Measurements from ENCODE around the gene AFMID. TPM values are rescaled to one million over a fixed set of nuclear protein-coding genes. Genes with fewer than 3 reads are reported as not detected.
A peak's percentile ranks its signal among the peaks of the same experiment; 100 is the strongest.

The AFMID gene
- total RNA-seq, 1 experiment from 2014 or later: 45.1 TPM

DNA sequence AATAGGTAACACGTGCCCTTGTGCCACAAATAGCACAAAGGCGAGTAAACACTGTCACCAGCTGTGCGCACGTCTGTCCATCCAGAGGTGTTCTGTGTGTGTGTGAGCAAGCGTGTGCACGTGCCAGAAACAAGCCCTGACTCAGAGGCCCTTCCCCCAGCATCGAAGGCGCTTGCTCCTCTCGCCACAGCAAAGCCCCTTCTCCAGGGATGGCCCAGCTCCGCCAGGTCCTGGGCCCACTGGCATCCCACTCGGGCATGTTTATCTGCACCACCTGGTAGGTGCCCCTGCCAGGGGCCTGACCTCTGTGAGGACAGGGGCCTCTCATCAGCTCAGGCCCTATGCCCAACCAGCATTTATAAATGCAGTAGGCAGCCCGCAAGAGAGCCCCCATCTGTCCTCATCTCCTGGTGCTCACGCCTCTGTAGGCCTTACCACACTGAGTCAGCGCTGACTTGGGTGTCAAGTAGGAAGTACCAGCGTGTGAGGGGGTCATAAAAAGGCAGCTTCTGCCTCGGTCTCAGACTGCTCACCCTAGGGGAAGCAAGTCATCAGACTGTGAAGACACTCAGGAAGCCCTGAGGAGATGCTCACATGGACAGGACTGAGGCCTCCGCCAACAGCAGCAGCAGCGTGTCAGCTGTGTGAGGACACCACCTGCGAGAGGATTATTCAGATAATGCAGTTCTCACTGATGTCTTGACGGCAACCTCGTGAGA lies 55.0 kb downstream of the AFMID start:
- TF ChIP-seq EMX1 (CRISPR knock-in tag; IDR thresholded peaks at IDR 0.05): no peak
- TF ChIP-seq, protein P1, sequence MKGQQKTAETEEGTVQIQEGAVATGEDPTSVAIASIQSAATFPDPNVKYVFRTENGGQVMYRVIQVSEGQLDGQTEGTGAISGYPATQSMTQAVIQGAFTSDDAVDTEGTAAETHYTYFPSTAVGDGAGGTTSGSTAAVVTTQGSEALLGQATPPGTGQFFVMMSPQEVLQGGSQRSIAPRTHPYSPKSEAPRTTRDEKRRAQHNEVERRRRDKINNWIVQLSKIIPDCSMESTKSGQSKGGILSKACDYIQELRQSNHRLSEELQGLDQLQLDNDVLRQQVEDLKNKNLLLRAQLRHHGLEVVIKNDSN (CRISPR knock-in tag; IDR thresholded peaks at IDR 0.05): no peak
- TF ChIP-seq, protein P2, sequence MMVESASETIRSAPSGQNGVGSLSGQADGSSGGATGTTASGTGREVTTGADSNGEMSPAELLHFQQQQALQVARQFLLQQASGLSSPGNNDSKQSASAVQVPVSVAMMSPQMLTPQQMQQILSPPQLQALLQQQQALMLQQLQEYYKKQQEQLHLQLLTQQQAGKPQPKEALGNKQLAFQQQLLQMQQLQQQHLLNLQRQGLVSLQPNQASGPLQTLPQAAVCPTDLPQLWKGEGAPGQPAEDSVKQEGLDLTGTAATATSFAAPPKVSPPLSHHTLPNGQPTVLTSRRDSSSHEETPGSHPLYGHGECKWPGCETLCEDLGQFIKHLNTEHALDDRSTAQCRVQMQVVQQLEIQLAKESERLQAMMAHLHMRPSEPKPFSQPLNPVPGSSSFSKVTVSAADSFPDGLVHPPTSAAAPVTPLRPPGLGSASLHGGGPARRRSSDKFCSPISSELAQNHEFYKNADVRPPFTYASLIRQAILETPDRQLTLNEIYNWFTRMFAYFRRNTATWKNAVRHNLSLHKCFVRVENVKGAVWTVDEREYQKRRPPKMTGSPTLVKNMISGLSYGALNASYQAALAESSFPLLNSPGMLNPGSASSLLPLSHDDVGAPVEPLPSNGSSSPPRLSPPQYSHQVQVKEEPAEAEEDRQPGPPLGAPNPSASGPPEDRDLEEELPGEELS (CRISPR knock-in tag; IDR thresholded peaks at IDR 0.05): no peak
- no peak for TF ChIP-seq GTF2I (CRISPR knock-in tag; conservative IDR thresholded peaks at IDR 0.05)
- TF ChIP-seq SP1 (CRISPR knock-in tag; conservative IDR thresholded peaks at IDR 0.05): no peak
- TF ChIP-seq, protein P3, sequence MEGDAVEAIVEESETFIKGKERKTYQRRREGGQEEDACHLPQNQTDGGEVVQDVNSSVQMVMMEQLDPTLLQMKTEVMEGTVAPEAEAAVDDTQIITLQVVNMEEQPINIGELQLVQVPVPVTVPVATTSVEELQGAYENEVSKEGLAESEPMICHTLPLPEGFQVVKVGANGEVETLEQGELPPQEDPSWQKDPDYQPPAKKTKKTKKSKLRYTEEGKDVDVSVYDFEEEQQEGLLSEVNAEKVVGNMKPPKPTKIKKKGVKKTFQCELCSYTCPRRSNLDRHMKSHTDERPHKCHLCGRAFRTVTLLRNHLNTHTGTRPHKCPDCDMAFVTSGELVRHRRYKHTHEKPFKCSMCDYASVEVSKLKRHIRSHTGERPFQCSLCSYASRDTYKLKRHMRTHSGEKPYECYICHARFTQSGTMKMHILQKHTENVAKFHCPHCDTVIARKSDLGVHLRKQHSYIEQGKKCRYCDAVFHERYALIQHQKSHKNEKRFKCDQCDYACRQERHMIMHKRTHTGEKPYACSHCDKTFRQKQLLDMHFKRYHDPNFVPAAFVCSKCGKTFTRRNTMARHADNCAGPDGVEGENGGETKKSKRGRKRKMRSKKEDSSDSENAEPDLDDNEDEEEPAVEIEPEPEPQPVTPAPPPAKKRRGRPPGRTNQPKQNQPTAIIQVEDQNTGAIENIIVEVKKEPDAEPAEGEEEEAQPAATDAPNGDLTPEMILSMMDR (IDR thresholded peaks at IDR 0.05): no peak
- TF ChIP-seq, protein P4, sequence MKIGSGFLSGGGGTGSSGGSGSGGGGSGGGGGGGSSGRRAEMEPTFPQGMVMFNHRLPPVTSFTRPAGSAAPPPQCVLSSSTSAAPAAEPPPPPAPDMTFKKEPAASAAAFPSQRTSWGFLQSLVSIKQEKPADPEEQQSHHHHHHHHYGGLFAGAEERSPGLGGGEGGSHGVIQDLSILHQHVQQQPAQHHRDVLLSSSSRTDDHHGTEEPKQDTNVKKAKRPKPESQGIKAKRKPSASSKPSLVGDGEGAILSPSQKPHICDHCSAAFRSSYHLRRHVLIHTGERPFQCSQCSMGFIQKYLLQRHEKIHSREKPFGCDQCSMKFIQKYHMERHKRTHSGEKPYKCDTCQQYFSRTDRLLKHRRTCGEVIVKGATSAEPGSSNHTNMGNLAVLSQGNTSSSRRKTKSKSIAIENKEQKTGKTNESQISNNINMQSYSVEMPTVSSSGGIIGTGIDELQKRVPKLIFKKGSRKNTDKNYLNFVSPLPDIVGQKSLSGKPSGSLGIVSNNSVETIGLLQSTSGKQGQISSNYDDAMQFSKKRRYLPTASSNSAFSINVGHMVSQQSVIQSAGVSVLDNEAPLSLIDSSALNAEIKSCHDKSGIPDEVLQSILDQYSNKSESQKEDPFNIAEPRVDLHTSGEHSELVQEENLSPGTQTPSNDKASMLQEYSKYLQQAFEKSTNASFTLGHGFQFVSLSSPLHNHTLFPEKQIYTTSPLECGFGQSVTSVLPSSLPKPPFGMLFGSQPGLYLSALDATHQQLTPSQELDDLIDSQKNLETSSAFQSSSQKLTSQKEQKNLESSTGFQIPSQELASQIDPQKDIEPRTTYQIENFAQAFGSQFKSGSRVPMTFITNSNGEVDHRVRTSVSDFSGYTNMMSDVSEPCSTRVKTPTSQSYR (CRISPR knock-in tag; IDR thresholded peaks at IDR 0.05): no peak
- no peak for TF ChIP-seq ETV6 (CRISPR knock-in tag; IDR thresholded peaks at IDR 0.05)
- TF ChIP-seq, protein P5, sequence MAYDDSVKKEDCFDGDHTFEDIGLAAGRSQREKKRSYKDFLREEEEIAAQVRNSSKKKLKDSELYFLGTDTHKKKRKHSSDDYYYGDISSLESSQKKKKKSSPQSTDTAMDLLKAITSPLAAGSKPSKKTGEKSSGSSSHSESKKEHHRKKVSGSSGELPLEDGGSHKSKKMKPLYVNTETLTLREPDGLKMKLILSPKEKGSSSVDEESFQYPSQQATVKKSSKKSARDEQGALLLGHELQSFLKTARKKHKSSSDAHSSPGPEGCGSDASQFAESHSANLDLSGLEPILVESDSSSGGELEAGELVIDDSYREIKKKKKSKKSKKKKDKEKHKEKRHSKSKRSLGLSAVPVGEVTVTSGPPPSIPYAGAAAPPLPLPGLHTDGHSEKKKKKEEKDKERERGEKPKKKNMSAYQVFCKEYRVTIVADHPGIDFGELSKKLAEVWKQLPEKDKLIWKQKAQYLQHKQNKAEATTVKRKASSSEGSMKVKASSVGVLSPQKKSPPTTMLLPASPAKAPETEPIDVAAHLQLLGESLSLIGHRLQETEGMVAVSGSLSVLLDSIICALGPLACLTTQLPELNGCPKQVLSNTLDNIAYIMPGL (CRISPR knock-in tag; IDR thresholded peaks at IDR 0.05): no peak
- TF ChIP-seq ZNF416 (CRISPR knock-in tag; IDR thresholded peaks at IDR 0.05): no peak
- TF ChIP-seq IRF2 (CRISPR knock-in tag; IDR thresholded peaks at IDR 0.05; ENCODE audit: borderline replicate concordance, low read depth): no peak
- DNase-seq (ENCODE audit: low spot score) (no peak), ATAC-seq (no peak)
- Mint-ChIP-seq H3K36me3 (peaks cover 3% of the 10 kb centered on the region; the same call in 1 of the 2 replicates), H3K4me3 (no peak overlapping the region), H3K4me1 (peaks cover 6% of the 10 kb centered on the region; the same call in 1 of the 2 replicates), H3K9me3 (peaks cover 9% of the 10 kb centered on the region), H3K27ac (no peak overlapping the region), H3K27me3 (ENCODE audit: low read depth) (no peaks in the 10 kb centered on the region)
- POLR2A ChIA-PET: no interaction called here
- CTCF ChIA-PET: interaction anchor here (1.4 kb wide), 1 partner anchor 9 kb away, joined by 6 read pairs; no protein-coding TSS in a partner anchor

DNA sequence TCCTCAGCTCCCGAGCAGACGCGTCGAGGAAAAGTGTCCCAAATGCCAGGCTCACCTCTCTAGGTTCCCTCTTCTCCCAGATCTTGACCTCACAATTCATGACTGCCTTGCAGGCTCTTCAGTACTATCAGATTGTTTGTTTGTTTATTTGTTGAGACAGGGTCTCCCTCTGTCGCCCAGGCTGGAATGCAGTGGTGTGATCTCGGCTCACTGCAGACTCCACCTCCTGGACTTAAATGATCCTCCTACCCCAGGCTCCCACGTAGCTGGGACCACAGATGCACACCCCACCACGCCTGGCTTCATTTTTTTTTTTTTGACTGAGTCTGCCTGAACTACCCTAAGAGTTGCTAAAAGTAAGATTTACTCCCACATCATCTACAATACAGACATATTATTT lies 60.1 kb downstream of the AFMID start:
- peaks cover 16% of the 10 kb centered on the region for H3K4me1 Mint-ChIP-seq
- no peak overlapping the region for H3K4me3 Mint-ChIP-seq
- ChIA-PET CTCF (interaction anchor here (1.1 to 1.7 kb wide), 3 partner anchors 11 to 175 kb away, joined by 3 to 4 read pairs (median 4); no protein-coding TSS in a partner anchor), POLR2A (no interaction called here)
- no peaks in the 10 kb centered on the region for H3K27me3 Mint-ChIP-seq (ENCODE audit: low read depth)
- H3K36me3 Mint-ChIP-seq: peaks cover 3% of the 10 kb centered on the region; the same call in 1 of the 2 replicates
- no peak overlapping the region for H3K27ac Mint-ChIP-seq
- DNase-seq (ENCODE audit: low spot score) (peak; percentile 9), ATAC-seq (no peak)
- peaks cover 5% of the 10 kb centered on the region for H3K9me3 Mint-ChIP-seq
- TF ChIP-seq NR2C2 (CRISPR knock-in tag; IDR thresholded peaks at IDR 0.05) (no peak), JAZF1 (CRISPR knock-in tag; IDR thresholded peaks at IDR 0.05) (no peak)
- TF ChIP-seq, protein P6, sequence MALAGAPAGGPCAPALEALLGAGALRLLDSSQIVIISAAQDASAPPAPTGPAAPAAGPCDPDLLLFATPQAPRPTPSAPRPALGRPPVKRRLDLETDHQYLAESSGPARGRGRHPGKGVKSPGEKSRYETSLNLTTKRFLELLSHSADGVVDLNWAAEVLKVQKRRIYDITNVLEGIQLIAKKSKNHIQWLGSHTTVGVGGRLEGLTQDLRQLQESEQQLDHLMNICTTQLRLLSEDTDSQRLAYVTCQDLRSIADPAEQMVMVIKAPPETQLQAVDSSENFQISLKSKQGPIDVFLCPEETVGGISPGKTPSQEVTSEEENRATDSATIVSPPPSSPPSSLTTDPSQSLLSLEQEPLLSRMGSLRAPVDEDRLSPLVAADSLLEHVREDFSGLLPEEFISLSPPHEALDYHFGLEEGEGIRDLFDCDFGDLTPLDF (CRISPR knock-in tag; IDR thresholded peaks at IDR 0.05): no peak
- TF ChIP-seq, protein P7, sequence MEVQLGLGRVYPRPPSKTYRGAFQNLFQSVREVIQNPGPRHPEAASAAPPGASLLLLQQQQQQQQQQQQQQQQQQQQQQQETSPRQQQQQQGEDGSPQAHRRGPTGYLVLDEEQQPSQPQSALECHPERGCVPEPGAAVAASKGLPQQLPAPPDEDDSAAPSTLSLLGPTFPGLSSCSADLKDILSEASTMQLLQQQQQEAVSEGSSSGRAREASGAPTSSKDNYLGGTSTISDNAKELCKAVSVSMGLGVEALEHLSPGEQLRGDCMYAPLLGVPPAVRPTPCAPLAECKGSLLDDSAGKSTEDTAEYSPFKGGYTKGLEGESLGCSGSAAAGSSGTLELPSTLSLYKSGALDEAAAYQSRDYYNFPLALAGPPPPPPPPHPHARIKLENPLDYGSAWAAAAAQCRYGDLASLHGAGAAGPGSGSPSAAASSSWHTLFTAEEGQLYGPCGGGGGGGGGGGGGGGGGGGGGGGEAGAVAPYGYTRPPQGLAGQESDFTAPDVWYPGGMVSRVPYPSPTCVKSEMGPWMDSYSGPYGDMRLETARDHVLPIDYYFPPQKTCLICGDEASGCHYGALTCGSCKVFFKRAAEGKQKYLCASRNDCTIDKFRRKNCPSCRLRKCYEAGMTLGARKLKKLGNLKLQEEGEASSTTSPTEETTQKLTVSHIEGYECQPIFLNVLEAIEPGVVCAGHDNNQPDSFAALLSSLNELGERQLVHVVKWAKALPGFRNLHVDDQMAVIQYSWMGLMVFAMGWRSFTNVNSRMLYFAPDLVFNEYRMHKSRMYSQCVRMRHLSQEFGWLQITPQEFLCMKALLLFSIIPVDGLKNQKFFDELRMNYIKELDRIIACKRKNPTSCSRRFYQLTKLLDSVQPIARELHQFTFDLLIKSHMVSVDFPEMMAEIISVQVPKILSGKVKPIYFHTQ (CRISPR knock-in tag; IDR thresholded peaks at IDR 0.05): no peak
- TF ChIP-seq, protein P8, sequence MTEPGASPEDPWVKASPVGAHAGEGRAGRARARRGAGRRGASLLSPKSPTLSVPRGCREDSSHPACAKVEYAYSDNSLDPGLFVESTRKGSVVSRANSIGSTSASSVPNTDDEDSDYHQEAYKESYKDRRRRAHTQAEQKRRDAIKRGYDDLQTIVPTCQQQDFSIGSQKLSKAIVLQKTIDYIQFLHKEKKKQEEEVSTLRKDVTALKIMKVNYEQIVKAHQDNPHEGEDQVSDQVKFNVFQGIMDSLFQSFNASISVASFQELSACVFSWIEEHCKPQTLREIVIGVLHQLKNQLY (CRISPR knock-in tag; IDR thresholded peaks at IDR 0.05): no peak
- TF ChIP-seq, protein P9, sequence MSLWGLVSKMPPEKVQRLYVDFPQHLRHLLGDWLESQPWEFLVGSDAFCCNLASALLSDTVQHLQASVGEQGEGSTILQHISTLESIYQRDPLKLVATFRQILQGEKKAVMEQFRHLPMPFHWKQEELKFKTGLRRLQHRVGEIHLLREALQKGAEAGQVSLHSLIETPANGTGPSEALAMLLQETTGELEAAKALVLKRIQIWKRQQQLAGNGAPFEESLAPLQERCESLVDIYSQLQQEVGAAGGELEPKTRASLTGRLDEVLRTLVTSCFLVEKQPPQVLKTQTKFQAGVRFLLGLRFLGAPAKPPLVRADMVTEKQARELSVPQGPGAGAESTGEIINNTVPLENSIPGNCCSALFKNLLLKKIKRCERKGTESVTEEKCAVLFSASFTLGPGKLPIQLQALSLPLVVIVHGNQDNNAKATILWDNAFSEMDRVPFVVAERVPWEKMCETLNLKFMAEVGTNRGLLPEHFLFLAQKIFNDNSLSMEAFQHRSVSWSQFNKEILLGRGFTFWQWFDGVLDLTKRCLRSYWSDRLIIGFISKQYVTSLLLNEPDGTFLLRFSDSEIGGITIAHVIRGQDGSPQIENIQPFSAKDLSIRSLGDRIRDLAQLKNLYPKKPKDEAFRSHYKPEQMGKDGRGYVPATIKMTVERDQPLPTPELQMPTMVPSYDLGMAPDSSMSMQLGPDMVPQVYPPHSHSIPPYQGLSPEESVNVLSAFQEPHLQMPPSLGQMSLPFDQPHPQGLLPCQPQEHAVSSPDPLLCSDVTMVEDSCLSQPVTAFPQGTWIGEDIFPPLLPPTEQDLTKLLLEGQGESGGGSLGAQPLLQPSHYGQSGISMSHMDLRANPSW (CRISPR knock-in tag; conservative IDR thresholded peaks at IDR 0.05; ENCODE audit: low read depth): no peak
